NOMO-1 treated with dmso at 0.1 percent for 144 hours (cell line): ENCODE results near the gene ZFP69B.

ENCODE experiments used
- DNase-seq: peaks from one replicate; lab custom pipeline; 2025; ENCODE audit not compliant: unreplicated experiment; lab: John Stamatoyannopoulos, UW

Gene ZFP69B

DNA sequence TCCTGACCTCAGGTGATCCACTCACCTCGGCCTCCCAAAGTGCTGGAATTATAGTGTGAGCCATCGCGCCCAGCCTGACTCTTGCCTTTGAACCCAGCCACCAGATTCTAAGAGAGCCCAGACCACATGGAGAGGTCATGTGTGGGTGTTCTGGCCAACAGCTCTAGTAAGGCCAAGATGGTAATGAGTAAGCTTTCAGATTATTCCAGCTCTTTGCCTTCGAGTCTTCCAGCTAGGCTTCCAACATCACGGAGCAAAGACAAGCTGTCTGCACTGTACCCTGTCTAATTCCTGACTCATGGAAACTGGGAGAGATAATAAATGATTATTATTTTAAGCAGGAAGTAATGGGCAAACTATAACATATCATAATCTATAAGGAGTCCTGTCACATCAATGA, 14.8 kb upstream of the ZFP69B start:
- no peak for DNase-seq

- no peak for DNase-seq
Measured at GRCh38 chr1:40435876-40436275, 14.4 kb upstream of the ZFP69B start.

DNA sequence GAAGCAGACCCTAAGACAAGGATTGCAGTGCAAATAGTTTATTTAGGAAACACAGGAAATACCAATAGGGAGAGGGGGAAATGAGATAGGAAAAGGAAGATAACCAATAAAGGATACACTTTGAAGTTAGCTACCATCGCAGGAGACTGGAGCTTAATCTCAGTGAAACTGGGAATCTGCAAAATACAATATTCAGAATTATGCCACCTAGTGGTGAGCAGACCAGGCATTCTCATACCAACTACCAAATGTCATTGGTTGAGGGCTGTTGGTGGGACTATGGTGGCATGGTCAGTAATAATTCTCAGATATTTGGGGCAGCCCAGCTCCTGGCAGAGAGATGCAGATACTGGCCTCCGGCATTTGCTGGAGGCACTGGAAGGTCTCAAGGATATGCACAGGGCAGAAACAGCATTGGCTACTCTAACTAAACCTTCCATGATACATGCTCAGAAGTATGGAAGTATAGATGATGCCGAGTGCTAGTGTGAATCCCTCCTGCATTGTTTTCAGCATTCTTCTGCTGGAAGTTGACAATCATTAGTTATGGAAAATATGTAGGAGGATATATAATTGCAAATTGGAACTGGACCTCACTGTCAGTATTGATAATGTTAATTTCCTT, 11.8 kb upstream of the ZFP69B start:
- DNase-seq = peak; percentile 3

- DNase-seq = no peak
Measured at GRCh38 chr1:40439247-40439646, 11.0 kb upstream of the ZFP69B start.

- peak; percentile 3 for DNase-seq
Measured at GRCh38 chr1:40450495-40451237, 390 bp downstream of the ZFP69B start.

DNA sequence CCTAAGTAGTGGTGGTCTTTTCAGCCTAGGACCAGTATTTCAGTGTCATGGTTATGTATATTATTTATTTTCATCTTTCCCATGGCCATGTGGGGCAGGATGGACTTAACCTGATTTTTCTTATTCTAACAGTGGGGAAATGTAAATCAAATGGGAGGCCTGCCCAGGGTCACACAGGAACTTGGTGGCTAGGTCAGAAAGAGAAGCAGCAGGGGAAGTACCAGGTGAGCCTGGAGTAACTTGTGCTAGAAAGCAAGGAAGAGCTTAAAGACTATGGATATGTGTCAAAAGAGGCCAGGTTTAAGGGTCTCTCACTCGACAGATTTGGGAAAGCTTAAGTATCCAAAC, 936 bp downstream of the ZFP69B start:
- DNase-seq = no peak

DNA sequence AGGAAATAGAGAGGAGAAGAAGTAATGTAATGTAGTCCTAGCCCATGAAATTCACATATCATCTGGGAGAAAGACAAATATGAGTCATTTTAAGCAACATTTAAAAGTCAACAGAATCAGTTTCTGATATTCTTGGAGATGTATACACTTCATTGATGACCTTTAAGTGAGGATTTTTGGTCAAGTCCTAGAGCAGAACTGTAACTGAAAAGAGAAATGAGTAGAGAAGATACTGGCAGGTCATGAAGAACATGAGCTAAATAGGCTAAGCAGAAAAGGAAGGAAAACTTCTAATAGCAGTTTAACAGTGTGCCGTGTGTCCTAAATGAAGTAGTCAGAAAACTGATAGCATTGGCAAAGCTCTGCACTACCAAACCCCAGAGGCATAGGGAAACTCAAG, 4.6 kb downstream of the ZFP69B start:
- no peak for DNase-seq

GRCh38 chr1:40462956-40463590, 12.8 kb downstream of the ZFP69B start:
- DNase-seq = no peak

GRCh38 chr1:40469327-40469726, 19.1 kb downstream of the ZFP69B start:
- no peak for DNase-seq

GRCh38 chr1:40475268-40475667, 25.0 kb downstream of the ZFP69B start:
- no peak for DNase-seq

- peak; percentile 71 for DNase-seq
Measured at GRCh38 chr1:40476924-40477677, 26.8 kb downstream of the ZFP69B start, which contains the start of gene ZFP69. ZFP69 (plus strand) TSS chr1:40477290; CDS start chr1:40479362, 2,072 bp downstream.

- no peak for DNase-seq
Measured at GRCh38 chr1:40477678-40478053, 27.4 kb downstream of the ZFP69B start.

GRCh38 chr1:40478276-40478675, 28.0 kb downstream of the ZFP69B start:
- no peak for DNase-seq

GRCh38 chr1:40479156-40479555, 28.9 kb downstream of the ZFP69B start:
- DNase-seq = no peak

DNA sequence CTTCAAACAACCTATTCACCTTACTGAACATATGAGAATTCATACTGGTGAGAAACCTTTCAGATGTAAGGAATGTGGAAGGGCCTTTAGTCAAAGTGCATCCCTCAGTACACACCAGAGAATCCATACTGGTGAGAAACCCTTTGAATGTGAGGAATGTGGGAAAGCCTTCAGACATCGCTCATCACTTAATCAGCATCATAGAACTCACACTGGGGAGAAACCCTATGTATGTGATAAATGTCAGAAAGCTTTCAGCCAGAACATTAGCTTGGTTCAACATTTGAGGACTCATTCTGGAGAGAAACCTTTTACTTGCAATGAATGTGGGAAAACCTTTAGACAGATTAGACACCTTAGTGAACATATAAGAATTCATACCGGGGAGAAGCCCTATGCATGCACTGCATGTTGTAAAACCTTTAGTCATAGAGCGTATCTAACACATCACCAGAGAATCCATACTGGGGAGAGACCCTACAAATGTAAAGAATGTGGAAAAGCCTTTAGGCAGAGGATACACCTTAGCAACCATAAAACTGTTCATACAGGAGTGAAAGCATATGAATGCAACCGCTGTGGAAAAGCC, 45.1 kb downstream of the ZFP69B start:
- no peak for DNase-seq

DNA sequence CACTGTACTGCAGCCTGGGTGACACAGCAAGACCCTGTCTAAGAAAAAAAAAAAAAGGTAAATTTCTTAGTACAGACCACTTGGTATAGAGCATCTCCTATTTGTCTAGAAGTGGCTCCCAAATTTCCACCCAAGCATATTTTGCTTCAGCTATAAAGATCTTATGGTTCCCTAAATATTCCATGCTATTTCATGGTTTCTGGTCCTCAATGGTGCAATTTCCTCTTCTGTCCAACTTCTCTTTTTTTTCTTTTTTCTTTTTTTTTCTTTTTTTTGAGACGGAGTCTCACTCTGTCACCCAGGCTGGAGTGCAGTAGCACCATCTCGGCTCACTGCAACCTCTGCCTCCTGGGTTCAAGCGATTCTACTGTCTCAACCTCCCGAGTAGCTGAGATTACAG, 52.4 kb downstream of the ZFP69B start:
- peak; percentile 9 for DNase-seq

DNA sequence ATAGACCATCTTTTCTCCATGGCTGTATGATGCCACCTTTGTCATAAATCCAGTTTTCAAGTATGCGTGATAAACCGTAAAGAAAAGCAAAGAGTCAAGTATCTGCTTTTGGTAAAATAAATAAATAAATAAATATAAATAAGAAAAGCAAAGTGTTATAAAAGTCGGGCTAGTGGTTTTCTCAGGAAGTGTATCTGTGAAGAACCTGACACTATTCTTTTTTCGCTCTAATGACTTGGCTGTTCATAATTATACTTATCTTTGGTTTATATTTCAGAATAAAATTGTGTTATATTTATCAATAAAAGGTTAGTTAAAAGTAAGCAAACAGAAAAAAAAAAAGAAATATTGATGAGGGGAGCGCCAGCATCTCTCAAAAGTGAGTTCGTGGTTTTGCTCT, 57.7 kb downstream of the ZFP69B start:
- DNase-seq = no peak

DNA sequence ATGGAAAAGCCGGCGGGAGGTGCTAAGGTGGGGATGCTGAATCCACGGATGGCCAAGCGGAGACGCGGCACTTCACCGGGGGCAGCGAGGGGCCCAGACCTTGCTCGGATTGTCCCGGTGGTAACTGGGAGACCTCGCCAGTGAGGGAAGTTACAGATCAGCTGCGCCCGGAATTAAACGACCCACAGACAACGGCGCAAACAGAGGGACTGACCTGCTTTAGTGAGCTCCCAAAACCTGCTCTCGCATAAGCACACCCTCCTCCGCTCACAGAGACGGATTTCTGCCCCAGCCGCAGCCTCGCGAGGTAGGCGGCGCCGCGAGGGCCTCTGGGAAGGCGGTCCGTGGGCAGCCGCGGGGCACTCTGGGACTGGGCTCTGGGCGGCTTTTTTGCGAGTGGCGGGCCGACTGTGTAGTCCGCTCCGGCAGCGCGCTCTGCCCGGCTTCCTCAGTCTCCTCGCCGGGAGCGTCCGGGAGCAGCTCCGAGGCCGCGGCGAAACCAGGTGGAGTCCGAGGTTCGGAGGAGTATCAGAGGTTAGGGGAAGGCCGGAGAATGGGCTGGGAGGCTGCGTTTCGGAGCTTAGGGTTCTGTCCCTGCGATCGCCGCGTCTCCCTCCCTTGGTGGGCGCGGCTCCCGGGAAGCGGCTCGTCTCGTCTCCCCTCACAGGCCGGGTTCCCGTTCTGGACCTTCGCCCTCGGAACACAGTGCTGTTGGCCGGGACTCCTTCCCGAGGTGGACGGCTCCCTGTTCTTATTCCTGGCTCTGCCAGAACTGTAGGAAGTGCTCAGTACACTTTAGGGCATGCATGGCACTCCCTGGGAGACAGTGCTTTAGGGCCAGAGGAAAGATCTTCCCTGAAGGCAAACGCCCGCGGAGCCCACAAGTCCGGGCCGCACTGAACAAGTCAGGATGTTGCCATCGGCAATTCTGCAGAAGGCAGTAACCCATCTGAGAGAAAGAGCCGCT, 58.4 kb downstream of the ZFP69B start, which contains the start of gene EXO5:
Gene EXO5, plus strand, starts transcription at position 393 of the 967 bp plus-strand sequence. CDS start 5,778 bp downstream, outside the sequence.
- peak; percentile 54 for DNase-seq
